Epithelial cell of esophagus (primary cell): Measurements from ENCODE around the gene WNT8A.

Experiments
- DNase-seq: peaks from one replicate; pipeline ENCODE4 v3.0.0; 2010; ENCODE audit warnings: low read depth
- H3K4me3 ChIP-seq: 2 replicates; pipeline ENCODE4 v1.5.1; 2011; ENCODE audit warnings: mild to moderate bottlenecking, low read length, control low read depth
- TF ChIP-seq, protein P1 (sequence below): IDR thresholded peaks from 2 replicates; pipeline ENCODE4 v1.5.1; 2011; ENCODE audit warnings: low read depth, mild to moderate bottlenecking, low read length, control low read depth, inconsistent platforms; ENCODE audit not compliant: insufficient read depth; ENCODE audit errors: missing control alignments

Gene WNT8A

DNA sequence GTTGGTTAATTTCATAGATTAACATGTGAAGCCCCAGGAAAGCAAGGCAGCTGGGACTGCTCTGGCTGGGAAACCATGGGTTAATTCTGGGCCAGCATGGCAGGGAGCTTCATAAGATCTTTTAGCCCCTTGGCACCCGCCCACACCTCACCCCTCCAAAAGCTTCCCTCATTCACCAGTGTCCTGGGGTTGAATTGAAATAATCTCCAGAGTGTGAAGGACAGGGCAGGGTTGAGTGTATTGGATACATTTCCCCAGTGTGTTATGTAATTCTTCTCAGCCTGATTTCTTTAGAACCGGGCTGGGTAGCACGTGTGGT lies 19.4 kb downstream of the WNT8A start:
- TF ChIP-seq, protein P1, sequence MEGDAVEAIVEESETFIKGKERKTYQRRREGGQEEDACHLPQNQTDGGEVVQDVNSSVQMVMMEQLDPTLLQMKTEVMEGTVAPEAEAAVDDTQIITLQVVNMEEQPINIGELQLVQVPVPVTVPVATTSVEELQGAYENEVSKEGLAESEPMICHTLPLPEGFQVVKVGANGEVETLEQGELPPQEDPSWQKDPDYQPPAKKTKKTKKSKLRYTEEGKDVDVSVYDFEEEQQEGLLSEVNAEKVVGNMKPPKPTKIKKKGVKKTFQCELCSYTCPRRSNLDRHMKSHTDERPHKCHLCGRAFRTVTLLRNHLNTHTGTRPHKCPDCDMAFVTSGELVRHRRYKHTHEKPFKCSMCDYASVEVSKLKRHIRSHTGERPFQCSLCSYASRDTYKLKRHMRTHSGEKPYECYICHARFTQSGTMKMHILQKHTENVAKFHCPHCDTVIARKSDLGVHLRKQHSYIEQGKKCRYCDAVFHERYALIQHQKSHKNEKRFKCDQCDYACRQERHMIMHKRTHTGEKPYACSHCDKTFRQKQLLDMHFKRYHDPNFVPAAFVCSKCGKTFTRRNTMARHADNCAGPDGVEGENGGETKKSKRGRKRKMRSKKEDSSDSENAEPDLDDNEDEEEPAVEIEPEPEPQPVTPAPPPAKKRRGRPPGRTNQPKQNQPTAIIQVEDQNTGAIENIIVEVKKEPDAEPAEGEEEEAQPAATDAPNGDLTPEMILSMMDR = no peak
- no peak for DNase-seq
- no peak overlapping the region for H3K4me3 ChIP-seq

DNA sequence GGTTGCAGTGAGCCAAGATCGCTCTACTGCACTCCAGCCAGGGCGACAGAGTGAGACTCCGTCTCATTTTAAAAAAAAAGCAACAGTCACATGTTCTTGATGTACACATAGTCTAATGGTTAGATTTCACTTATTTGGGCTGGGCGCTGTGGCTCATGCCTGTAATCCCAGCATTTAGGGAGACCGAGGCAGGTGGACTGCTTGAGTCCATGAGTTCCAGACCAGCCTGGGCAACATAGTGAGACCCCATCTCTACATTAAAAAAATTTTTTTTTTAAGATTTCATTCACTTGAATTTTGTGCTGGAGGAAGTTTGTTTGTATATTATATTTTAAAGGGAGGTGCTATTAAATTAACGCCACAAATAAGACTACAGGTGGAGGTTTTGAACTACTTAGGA lies 21.9 kb downstream of the WNT8A start:
- no peak for DNase-seq
- TF ChIP-seq, protein P1 = no peak
- H3K4me3 ChIP-seq = no peak overlapping the region

DNA sequence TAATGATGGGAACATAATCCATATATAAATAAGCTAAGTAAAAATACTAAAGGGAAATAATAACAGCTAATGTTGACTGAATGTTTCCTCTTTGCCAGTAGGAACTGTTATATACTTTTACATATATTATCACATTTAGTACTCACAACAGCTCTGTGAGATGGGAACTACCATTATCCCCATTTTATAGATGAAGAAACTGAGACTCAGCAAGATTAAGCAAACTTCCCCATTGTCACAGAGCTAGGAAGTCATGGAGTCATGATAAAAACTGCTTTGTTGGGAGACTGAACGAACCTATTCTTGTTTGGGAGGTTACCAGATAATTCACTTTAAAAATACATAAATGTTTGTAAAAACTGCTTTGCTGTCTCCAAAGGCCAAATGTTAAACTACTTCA lies 23.4 kb downstream of the WNT8A start:
- no peak for DNase-seq
- no peak overlapping the region for H3K4me3 ChIP-seq
- TF ChIP-seq, protein P1 = no peak

DNA sequence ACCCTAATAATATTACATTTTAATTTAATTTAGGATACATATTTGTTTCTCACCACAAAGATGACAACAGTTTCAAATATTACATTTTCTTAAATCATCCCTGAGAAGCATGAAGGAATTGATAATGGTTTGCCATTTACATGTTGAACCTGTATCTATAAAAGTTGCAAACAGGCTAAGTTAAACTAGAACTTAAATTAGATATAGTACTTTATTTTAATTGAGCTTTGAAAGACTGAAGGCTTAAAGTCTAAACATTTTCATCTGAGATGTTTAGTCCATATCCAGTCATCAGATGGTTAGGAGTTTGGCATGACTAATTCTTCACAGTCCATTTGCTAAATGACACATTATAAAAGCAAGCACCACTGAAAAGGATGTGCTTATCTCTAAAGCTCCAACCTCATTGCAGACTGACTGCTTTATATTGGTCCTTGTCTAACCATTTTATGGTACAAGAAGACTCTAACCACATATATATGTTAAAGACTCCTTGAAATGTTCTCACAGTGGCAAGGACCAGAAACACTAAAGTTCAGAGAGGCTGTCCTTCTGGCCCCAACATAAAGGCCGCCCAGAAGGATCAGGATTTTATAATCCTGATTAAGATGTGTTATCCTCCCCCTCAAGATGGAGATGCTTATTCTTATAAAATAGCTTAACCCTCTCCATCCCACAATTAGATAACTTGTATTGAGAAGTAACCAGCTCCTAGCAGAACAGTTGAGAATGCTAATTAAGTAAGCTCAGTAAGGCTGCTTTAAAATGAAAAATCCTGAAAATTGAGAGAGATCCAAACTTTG lies 25.8 kb downstream of the WNT8A start:
- peak; percentile 11 for DNase-seq
- TF ChIP-seq, protein P1 = no peak
- no peak overlapping the region for H3K4me3 ChIP-seq

DNA sequence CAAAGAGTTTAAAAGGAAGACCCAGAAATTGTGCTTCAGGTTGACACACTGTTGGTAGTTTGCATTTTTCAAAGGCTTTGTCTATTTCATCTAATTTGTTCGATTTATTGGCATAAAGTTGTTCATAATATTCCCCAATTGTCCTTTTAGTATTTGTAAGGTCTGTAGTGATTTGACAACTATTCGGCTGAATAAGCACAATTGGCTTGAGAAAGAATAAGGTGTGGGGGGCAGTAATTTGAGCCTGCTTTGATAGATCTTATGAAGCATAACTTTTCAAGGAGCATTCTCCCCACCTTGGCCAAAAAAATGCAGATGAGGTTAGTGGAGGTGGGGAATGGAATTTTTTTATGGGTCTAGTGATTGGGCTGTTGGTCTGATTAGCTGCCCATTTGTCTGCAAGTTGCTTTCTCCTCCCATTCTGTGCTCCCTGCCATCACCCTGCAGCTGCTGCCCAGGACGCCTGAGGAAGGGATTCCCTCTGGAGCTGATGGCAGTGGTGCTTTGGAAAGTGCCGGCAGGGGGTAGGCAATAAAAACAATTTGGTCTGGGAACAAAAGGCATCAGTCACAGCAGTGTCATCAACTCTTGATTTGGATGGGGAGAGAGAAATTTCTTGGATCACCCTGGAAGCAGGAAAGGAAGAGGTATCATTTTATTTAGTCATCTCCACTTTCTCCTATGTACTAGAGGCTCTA lies 26.6 kb downstream of the WNT8A start:
- TF ChIP-seq, protein P1 = no peak
- no peak for DNase-seq
- no peak overlapping the region for H3K4me3 ChIP-seq

DNA sequence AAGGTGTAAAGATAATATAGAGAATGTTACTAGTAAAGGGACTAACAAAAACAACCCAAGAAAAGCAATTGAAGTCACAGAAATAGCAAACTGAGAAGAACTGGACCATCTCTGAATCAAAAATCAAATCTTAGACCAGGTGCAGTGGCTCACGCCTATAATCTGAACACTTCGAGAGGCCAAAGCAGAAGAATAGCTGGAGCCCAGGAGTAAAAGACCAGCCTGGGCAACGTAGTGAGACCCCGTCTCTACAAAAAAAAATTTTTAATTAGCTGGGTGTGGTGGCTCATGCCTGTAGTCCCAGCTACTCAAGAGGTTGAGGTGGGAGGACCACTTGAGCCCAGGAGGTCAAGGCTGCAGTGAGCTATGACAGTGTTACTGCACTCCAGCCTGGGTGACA lies 27.3 kb downstream of the WNT8A start:
- H3K4me3 ChIP-seq = no peak overlapping the region
- TF ChIP-seq, protein P1 = no peak
- DNase-seq = no peak
